ENCODE results near the gene ATRN. TPM values are rescaled to one million over a fixed set of nuclear protein-coding genes. Genes with fewer than 3 reads are reported as not detected.

Gene ATRN
- total RNA-seq, 1 donor from 2014 or later, result 52.0 TPM

- Mint-ChIP-seq H3K4me1 (ENCODE audit: low read depth) (no peaks in the 10 kb centered on the region), H3K9me3 (ENCODE audit: low read depth) (no peaks in the 10 kb centered on the region), H3K36me3 (ENCODE audit: low read depth) (no peaks in the 10 kb centered on the region), H3K27me3 (ENCODE audit: low read depth) (peaks cover 23% of the 10 kb centered on the region), H3K27ac (ENCODE audit: unreplicated experiment) (no peak overlapping the region), H3K4me3 (ENCODE audit: unreplicated experiment) (no peak overlapping the region)
- TF ChIP-seq, protein P1, sequence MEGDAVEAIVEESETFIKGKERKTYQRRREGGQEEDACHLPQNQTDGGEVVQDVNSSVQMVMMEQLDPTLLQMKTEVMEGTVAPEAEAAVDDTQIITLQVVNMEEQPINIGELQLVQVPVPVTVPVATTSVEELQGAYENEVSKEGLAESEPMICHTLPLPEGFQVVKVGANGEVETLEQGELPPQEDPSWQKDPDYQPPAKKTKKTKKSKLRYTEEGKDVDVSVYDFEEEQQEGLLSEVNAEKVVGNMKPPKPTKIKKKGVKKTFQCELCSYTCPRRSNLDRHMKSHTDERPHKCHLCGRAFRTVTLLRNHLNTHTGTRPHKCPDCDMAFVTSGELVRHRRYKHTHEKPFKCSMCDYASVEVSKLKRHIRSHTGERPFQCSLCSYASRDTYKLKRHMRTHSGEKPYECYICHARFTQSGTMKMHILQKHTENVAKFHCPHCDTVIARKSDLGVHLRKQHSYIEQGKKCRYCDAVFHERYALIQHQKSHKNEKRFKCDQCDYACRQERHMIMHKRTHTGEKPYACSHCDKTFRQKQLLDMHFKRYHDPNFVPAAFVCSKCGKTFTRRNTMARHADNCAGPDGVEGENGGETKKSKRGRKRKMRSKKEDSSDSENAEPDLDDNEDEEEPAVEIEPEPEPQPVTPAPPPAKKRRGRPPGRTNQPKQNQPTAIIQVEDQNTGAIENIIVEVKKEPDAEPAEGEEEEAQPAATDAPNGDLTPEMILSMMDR (IDR thresholded peaks at IDR 0.05), result peak; percentile 32
- DNase-seq (ENCODE audit: low spot score), result peak; percentile 77
These were observed 188.9 kb downstream of the ATRN start for GRCh38 chr20:3659492-3660261.

GRCh38 chr20:3660262-3661059, 189.6 kb downstream of the ATRN start:
- Mint-ChIP-seq H3K36me3 (ENCODE audit: low read depth) (no peaks in the 10 kb centered on the region), H3K4me3 (ENCODE audit: unreplicated experiment) (no peak overlapping the region), H3K4me1 (ENCODE audit: low read depth) (no peaks in the 10 kb centered on the region), H3K27ac (ENCODE audit: unreplicated experiment) (no peak overlapping the region), H3K27me3 (ENCODE audit: low read depth) (peaks cover 23% of the 10 kb centered on the region), H3K9me3 (ENCODE audit: low read depth) (no peaks in the 10 kb centered on the region)
- peak; percentile 89 for DNase-seq (ENCODE audit: low spot score)
- TF ChIP-seq, protein P1 (IDR thresholded peaks at IDR 0.05), result no peak

DNA sequence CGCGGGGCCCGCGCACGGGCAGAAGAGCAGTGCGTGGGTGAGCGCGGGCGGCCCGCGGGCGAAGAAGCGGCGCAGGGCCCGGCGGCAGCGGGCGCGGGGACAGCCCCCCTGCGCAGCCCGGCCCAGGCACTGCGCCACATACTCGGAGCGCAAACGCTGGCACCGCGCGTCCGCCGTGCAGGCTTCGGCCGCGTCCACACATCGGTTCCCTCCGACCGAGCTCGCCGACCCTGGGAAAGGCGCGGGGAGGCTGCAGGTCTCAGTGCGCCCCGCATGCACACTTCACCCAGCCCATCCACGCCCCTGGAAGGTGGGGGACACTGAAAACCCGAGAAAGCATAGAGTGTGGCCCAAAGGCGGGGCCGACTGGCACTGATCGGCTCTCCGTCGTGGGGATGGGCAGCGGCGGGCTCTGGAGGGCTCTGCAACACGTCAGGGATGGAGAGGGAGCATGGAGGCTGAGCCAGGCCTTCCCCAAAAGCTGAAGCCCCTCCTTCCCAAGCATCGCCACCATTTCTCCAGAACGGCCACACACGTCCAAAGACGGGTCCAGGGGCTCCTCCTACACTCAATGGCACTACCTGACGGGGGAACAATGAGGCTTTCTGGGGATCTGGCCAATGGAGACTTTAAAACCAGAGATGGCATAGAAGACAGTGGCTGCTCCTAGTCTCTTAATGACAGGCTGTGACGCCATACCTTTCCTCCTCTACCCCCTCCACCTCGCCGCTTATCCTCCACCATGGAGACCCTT, 190.4 kb downstream of the ATRN start:
- peak; percentile 89 for DNase-seq (ENCODE audit: low spot score)
- Mint-ChIP-seq H3K27ac (ENCODE audit: unreplicated experiment) (no peak overlapping the region), H3K4me1 (ENCODE audit: low read depth) (no peaks in the 10 kb centered on the region), H3K9me3 (ENCODE audit: low read depth) (no peaks in the 10 kb centered on the region), H3K4me3 (ENCODE audit: unreplicated experiment) (no peak overlapping the region), H3K36me3 (ENCODE audit: low read depth) (no peaks in the 10 kb centered on the region), H3K27me3 (ENCODE audit: low read depth) (peaks cover 23% of the 10 kb centered on the region)
- TF ChIP-seq, protein P1 (IDR thresholded peaks at IDR 0.05), result no peak

DNA sequence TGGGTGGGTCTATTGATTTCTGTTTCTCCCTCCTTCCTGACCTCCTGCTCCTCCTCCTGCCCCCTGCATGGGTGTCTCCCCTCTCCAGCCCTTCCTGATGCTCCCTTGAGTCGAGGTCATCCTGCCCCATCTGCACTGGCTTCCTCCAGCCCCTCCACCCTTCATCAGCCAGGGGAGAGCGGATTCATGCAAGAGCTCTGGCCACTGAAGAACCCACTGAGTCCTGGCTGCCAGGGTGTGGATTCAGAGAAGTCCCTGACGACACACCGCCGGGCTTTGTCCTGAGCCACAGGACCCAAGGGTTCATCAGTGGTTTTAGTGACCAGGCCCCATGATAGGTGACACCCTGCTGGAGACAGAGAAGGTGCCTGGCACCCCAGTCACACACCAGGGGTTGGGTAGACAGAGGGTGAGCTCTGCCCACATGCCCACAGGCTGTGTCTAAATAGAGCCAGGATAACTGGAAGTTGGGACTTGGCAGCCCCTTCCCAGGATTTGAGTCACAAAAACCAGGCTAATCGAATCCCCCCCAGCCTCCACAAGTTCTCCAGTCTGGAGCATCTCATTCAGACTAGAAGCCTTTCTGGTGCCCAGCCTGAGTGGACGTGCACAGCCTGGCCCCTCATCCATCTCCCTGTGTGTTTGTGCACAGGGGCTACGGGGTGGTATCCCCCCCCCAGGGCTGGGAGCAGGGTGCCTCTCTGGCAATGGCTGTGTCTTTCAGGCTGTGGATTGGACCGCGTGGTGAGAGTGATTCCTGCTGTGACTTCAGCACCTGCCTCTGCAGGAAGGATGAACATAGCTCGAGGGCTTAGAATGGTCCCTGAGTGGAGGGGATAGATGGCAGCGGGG, 191.2 kb downstream of the ATRN start:
- H3K36me3 Mint-ChIP-seq (ENCODE audit: low read depth), result no peaks in the 10 kb centered on the region
- peaks cover 23% of the 10 kb centered on the region for H3K27me3 Mint-ChIP-seq (ENCODE audit: low read depth)
- no peak overlapping the region for H3K4me3 Mint-ChIP-seq (ENCODE audit: unreplicated experiment)
- no peaks in the 10 kb centered on the region for H3K9me3 Mint-ChIP-seq (ENCODE audit: low read depth)
- TF ChIP-seq, protein P1 (IDR thresholded peaks at IDR 0.05), result no peak
- H3K4me1 Mint-ChIP-seq (ENCODE audit: low read depth), result no peaks in the 10 kb centered on the region
- H3K27ac Mint-ChIP-seq (ENCODE audit: unreplicated experiment), result no peak overlapping the region
- peak; percentile 76 for DNase-seq (ENCODE audit: low spot score)
